AG04450 (cell line): ENCODE data around the gene PDE6D. TPM values are rescaled to one million over a fixed set of nuclear protein-coding genes. Genes with fewer than 3 reads are reported as not detected.

Source experiments
- CTCF ChIA-PET: fragments of 300-600, 350-600 bp; formaldehyde crosslinking; extraction: SDS; loops from one replicate; lab custom pipeline; 2022; ENCODE audit warnings: antibody characterized with exemption, inconsistent platforms; lab: Charles Lee
- POLR2A ChIA-PET: fragments of 350-600 bp; formaldehyde crosslinking; extraction: SDS; loops from one replicate; lab custom pipeline; 2021; ENCODE audit warnings: antibody characterized with exemption, inconsistent platforms; lab: Yijun Ruan, JAX
- DNase-seq: peaks from one replicate; pipeline ENCODE4 v3.0.0-alpha.2; 2011; ENCODE audit warnings: low read depth, low spot score
- H3K27ac ChIP-seq: one replicate; pipeline ENCODE4 v1.5.1; 2012; ENCODE audit warnings: low read depth, low read length, control low read depth
- H3K27me3 ChIP-seq: one replicate; pipeline ENCODE4 v1.6.0; 2012; ENCODE audit warnings: low read length; ENCODE audit not compliant: control insufficient read depth, insufficient read depth
- H3K4me3 ChIP-seq: 2 replicates; pipeline ENCODE4 v1.5.1; 2011; ENCODE audit warnings: mild to moderate bottlenecking, low read depth, low read length, control low read depth
- H3K9me3 ChIP-seq: 2 replicates; pipeline ENCODE4 v1.5.1; 2012; ENCODE audit warnings: low read length; ENCODE audit not compliant: control insufficient read depth, insufficient read depth
- polyA plus RNA-seq: library from polyadenylated mRNA; depleted of rRNA; stranded (reverse); fragments of >200 nt; gene quantifications from 2 replicates; pipeline ENCODE4 v1.2.3, GENCODE V29; 2011
- TF ChIP-seq, protein P1 (sequence below): IDR thresholded peaks from 2 replicates; pipeline ENCODE4 v1.5.1; 2011; ENCODE audit warnings: low read depth, low read length, control low read depth, inconsistent platforms

The PDE6D gene
- polyA plus RNA-seq, 1 experiment, result 35.7 TPM

DNA sequence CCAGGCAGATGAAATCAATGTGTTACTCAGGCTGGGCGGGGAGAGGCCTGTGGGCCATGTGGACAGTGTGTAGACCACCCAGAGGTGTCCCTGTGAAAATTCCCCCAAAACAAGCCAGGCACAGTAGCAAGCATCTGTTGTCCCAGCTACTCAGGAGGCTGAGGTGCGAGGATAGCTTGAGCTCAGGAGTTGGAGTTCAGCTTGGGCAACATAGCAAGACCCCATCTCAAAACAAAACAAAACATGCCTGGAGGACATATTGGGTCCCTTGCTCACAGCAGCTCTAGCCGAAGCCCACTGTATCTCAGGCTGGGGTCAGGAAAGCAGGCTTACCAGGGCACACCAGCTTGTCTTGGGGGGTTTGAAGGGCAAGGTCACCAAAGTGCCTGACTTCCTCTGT, 77.1 kb downstream of the PDE6D start:
- no peak overlapping the region for H3K4me3 ChIP-seq
- no peak for DNase-seq
- no peak overlapping the region for H3K27ac ChIP-seq
- CTCF ChIA-PET, result interaction anchor here (0.6 to 3.0 kb wide), 5 partner anchors 10 to 92 kb away, joined by 3 to 12 read pairs (median 4); no protein-coding TSS in a partner anchor
- TF ChIP-seq, protein P1, sequence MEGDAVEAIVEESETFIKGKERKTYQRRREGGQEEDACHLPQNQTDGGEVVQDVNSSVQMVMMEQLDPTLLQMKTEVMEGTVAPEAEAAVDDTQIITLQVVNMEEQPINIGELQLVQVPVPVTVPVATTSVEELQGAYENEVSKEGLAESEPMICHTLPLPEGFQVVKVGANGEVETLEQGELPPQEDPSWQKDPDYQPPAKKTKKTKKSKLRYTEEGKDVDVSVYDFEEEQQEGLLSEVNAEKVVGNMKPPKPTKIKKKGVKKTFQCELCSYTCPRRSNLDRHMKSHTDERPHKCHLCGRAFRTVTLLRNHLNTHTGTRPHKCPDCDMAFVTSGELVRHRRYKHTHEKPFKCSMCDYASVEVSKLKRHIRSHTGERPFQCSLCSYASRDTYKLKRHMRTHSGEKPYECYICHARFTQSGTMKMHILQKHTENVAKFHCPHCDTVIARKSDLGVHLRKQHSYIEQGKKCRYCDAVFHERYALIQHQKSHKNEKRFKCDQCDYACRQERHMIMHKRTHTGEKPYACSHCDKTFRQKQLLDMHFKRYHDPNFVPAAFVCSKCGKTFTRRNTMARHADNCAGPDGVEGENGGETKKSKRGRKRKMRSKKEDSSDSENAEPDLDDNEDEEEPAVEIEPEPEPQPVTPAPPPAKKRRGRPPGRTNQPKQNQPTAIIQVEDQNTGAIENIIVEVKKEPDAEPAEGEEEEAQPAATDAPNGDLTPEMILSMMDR, result no peak
- no peaks in the 10 kb centered on the region for H3K27me3 ChIP-seq
- POLR2A ChIA-PET, result interaction anchor here (0.6 kb wide), 1 partner anchor 20 kb away, joined by 3 read pairs; no protein-coding TSS in a partner anchor
- peaks cover 14% of the 10 kb centered on the region for H3K9me3 ChIP-seq

DNA sequence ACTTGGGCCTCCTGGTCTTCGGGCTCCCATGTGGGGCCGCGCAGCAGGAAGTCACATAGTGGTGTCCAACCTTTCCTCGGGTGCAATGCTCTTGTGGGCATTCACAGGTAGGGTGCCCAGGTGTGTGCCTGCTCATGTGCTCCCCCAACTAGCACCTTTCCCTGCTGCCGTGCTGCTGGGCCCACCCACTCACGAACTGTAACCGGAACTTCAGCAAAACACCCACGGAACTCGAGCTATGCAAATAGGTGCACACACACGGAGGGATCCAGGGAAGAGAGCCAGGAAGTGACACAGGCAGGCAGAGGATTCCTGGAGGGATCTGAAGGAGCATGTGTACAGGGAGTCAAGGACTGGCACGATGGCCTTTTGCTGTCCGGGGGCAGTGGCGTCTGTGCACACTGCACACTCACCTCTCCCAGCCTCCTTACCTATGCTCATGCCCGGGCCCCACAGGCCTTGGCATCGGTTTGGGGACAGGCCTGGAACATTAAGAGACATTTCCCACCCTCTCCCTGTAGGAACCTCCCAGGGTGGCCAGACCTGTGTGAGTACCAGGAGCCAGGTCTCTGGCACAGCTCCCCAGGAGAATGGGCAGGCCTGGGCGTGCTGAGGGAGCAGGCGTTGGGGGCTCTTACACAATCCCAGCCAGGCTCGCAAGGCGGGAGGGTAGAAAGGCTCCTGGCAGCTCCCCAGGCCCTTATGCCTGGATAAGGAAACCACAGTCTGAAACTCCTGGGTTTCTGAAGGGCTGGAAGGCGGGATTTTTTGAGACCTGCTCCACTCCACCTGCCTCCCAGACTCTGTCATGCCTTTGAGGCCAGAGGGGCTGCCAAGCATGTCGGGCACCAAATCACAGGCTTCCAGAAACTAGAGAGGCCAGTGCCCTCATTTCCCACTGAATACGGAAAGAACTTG, 79.4 kb downstream of the PDE6D start:
- no peak overlapping the region for H3K4me3 ChIP-seq

GRCh38 chr2:231699006-231699405, 82.1 kb downstream of the PDE6D start:
- TF ChIP-seq, protein P1, result no peak
- Histone ChIP-seq H3K27me3 (no peaks in the 10 kb centered on the region), H3K9me3 (no peaks in the 10 kb centered on the region; the same call in 1 of the 2 replicates), H3K4me3 (no peak overlapping the region), H3K27ac (no peak overlapping the region)
- POLR2A ChIA-PET, result no interaction called here
- CTCF ChIA-PET, result interaction anchor here (1.2 to 3.1 kb wide), 4 partner anchors 12 to 24 kb away, joined by 3 to 14 read pairs (median 6); no protein-coding TSS in a partner anchor
- DNase-seq, result no peak

More for the DNA sequence above, 79.4 kb downstream of the PDE6D start:
- Histone ChIP-seq H3K27me3 (no peaks in the 10 kb centered on the region), H3K9me3 (peaks cover 6% of the 10 kb centered on the region), H3K27ac (no peak overlapping the region)
- ChIA-PET CTCF (interaction anchor here (0.6 to 3.1 kb wide), 5 partner anchors 15 to 89 kb away, joined by 3 to 14 read pairs (median 4); no protein-coding TSS in a partner anchor), POLR2A (interaction anchor here (0.6 kb wide), 1 partner anchor 290 kb away, joined by 3 read pairs; no protein-coding TSS in a partner anchor)
- DNase-seq, result no peak
- TF ChIP-seq, protein P1, result no peak

GRCh38 chr2:231696004-231696367, 85.1 kb downstream of the PDE6D start:
- peak overlapping the region; percentile 39 for H3K27ac ChIP-seq
- no peaks in the 10 kb centered on the region for H3K27me3 ChIP-seq
- ChIA-PET POLR2A (interaction anchor here (1.7 kb wide), 1 partner anchor 12 kb away, joined by 7 read pairs; the partner anchor contains the start of gene PTMA), CTCF (interaction anchor here (1.4 to 1.6 kb wide), 3 partner anchors 9 to 22 kb away, joined by 3 to 6 read pairs (median 3); no protein-coding TSS in a partner anchor)
- H3K4me3 ChIP-seq, result no peak overlapping the region
- TF ChIP-seq, protein P1, result no peak
- no peaks in the 10 kb centered on the region for H3K9me3 ChIP-seq
- DNase-seq, result no peak
